ENCODE results near the gene ADAMTS17.
"Not testable (repeated sequence)": the region's sequence is repeated elsewhere in the genome, so short reads cannot be mapped to it uniquely, and the experiment has no call there.

Gene ADAMTS17

DNA sequence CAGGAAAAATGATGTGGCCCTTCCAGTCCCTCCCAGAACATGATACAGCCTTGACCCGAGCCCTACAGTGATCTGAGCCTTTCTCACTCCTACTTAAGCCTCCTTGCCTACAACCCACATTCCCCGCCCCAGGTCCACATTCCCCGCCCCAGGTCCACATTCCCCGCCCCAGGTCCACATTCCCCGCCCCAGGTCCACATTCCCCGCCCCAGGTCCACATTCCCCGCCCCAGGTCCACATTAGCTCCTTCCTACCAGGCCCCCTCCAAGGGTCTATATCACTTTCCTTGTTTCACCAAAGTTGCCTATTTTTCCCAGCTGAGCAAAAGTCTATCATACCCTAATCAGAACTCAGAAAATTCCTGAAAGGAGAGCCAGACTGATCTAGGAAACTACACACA, 2.3 kb downstream of the ADAMTS17 start:
- DNase-seq (ENCODE audit: low spot score) = not testable (repeated sequence)

DNA sequence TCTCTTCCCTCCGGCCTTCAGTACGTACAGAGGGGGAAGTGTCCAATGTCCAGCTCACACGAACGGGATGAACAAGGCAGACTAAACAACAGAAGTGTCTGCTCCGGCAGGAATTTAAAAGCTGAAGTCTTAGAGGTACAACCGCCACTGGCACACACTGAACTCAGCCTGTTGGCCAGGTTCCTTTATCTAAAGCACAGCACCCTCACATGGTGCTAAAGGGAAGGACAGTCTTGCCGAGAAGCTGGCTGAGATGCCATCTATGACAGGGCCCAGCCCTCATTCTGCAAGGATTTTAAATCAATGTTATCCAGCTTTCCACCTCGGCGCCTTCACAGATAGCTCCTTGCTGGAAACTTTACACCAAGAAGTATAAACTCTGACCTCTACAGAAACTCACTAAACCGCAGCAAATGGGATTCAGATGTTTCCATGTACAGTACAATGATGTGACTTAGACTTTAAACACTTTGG, 2.8 kb downstream of the ADAMTS17 start:
- peak; percentile 31 for DNase-seq (ENCODE audit: low spot score)

DNA sequence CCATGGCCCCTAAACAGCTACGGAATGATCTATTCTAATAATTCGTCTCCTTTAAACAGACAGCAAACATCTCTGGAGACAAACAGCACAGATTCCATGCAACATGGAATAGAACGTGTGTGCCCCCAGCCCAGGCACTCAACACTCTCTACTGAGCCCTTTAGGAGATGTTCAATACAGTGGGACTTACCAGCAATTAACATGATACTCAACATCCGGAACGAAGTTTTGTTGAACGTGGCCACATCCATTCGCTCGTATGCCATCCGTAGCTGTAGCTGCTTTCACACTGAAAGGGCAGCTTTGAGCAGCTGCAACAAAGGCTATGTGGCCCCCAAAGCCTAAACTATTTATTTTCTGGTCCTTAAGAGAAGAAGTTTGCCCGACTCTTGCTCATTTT, 3.5 kb downstream of the ADAMTS17 start:
- DNase-seq (ENCODE audit: low spot score) = no peak

DNA sequence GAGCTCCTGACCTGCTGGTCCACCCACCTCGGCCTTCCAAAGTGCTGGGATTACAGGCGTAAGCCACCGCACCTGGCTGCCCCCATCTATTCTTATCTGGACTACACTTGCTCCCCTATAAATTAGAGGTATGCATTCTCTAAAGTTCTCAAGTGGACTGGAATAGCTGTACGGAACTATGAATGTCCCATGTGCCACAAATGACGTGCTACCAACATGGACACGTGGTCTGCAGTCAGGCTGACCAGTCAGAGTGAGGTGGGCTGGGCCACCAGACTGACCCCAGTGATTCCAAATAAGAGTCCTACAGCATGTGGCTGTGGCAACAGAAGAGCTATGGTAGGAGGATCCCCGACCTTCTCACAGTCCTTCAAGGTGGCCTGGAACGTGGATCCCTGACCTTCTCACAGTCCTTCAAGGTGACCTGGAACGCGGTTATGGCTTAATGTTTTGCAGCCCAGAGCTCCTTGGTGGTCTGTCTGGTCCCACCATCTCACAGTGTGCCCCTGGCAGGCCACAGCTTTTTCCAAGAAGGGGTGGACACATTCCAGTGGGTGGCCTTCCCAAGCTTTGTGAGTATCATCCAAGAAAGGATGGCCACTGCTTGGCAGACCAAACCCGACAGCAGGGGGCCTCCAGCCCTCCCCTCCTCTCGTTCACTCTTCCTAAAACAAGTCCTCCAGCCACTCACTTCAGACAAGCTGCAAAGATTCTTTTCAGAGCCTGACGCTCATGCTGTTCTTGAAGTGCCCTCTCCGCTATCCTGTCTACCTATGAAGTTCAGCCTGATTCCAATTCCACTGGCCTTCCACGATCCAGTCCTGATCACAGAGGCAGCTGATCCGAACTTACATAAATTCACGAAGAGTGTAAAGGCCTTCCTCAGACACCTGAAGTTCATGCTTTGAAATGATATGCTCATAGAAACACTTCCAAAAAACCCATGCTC, 4.4 kb downstream of the ADAMTS17 start:
- no peak for DNase-seq (ENCODE audit: low spot score)

DNA sequence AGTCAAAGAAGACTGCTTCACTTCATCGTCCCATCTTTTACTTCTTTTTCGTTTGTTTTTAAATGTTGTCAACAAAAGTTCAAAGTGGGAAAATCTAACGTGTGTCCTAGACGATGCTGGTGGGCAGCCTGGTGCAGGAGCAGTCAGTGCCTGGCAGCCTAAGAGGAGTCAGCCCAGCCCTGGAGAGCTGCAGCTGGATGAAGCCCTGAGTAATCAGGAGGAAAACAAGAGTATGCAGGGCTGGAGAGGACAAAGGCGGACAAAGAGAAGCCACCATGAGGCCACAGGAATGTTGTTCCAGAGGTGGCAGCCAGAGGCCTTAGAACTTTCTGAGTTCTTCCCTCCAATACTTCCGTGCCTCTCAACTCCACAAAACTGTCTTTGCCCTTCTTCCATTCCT, 5.7 kb downstream of the ADAMTS17 start:
- no peak for DNase-seq (ENCODE audit: low spot score)

DNA sequence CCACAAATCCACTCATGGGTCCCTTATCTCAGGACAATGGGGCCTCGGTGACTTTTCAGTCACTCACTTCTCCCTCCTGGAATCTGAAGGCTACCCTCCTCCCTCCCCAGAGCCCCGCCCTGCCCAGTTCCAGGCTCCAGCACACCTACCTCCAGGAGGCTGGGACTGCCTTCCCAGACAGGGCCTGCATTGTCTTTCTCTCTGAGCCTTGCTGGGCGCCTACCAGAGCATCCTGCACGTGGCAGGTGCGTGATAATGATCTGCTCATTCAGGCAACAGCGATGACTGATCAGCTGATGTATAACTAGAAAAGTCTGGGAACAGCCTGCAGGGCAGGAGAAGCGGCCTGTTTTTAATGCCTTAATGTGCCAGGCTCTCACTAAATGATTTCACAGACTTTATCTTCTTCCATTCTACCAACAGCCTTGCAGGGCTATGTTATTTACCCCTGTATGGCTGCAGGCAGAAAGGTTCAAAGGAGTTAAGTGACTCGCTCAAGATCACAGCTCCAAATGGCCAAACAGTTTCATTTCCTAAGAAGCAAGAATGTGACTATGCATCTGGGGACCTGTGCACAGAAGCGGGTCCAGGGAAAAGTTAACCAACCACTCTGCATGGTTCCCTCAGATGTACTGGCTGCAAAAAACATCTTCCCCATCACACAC, 6.3 kb downstream of the ADAMTS17 start:
- no peak for DNase-seq (ENCODE audit: low spot score)

DNA sequence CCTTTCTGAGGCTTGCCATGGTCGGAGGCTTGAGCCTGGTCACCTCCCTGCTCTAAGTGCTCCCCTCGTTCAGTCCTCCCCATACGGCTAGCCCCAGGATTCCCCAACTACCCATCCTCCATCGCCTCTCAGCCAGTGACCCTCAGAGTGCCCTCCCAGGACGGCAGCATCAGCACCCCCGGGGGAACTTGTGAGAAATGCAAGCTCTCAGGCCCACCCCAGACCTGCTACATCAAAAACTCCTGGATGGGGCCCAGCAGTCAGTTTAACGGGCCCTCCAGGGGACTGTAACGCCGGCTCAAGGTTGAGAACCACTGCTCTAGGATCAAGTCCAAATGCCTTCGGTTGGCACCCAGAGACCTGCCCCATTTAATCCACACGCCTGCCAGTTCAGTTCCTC, 6.9 kb downstream of the ADAMTS17 start:
- DNase-seq (ENCODE audit: low spot score) = no peak

DNA sequence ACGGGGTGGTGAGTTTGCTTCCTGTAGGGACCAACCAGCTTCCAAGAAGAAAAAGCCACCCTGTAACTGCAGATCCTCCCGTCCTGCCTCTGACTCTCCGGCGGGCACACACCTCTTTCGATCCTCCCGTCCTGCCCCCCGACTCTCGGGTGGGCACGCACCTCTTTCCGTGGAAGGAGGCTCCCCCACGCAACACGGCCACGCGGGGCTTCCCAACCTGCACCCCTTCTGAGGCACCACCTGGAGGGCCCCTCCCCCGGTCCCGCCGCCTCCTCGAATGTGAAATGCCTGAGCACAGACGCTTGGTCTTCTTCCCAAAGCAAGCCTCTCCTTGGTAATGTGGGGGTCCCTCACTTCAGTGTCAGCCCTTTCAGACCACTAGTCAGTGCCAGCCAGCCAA, 7.3 kb downstream of the ADAMTS17 start:
- no peak for DNase-seq (ENCODE audit: low spot score)

DNA sequence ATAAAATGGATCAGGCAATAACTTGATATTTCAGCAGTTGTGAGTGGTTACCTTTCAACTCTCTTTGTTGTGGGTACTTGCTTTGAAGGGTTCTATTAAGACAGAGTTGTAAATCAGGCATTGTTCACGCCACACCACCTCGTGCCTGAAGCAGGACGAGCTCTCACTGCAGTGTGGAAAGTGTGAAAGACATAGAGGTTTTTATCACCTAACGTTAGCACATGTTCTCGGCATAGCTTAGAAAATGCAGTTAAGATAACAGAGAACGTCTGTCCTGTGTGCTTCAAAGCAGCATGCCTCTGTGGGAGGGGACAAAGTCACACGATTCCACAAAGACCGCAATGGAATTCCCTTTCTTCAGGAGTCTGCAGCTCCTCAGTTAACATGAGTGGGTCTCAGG, 7.8 kb downstream of the ADAMTS17 start:
- no peak for DNase-seq (ENCODE audit: low spot score)

DNA sequence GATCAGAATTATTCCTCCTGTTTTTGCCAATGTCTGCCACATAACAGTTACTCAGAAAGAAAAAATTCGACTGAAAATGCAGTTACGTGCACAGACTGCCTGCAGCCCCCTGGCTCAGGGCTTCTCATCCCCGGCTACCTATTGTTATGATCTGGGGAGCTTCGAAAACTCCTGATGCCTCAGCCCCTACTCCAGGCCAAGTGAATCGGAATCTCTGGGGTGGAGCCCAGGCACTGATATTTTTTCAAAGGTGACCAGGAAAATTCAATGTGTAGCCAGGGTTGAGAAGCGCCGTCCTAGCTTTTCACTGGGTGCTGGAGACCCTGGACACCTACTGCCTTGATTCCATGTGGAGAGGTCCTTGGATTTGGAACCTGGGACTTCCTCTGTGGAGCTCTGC, 8.5 kb downstream of the ADAMTS17 start:
- no peak for DNase-seq (ENCODE audit: low spot score)

DNA sequence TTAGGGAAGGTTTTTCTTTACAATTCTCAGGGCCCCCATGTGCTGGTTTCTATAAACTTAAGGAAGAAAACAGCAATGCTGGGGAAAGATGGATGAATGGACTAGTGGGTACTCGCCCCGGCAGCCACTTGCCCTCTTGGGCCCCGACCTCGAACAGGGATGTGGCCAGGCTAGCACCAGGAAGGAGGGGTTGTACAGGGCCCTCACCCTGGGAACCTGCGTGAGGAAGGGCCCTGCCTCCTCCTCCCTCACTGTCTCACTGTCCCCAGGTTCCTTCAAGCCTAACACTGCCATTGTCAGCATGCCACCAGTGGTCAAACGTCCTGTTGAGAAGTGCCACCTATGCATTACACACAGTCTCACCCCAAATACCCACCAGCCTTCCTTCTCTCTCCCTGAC, 9.1 kb downstream of the ADAMTS17 start:
- DNase-seq (ENCODE audit: low spot score) = no peak

DNA sequence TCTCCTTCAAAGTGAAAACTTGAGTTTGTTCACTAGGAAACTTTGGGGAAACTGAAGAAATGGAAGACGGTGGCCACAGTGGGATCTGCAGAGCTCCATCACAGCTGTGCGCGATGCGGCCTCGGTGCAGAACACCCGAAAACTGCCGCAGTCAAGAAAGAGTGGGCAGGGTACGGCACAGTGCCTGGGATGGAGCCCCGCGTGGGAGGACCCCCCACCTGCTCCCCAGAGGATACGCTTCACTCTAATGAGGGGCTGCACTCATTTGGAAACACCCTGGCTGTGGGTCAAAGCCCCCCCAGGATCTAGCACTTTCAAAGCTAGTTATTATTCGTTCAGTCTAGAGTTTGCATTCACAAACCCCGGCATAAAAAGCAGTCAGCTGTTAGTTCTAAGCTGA, 9.5 kb downstream of the ADAMTS17 start:
- DNase-seq (ENCODE audit: low spot score) = no peak

DNA sequence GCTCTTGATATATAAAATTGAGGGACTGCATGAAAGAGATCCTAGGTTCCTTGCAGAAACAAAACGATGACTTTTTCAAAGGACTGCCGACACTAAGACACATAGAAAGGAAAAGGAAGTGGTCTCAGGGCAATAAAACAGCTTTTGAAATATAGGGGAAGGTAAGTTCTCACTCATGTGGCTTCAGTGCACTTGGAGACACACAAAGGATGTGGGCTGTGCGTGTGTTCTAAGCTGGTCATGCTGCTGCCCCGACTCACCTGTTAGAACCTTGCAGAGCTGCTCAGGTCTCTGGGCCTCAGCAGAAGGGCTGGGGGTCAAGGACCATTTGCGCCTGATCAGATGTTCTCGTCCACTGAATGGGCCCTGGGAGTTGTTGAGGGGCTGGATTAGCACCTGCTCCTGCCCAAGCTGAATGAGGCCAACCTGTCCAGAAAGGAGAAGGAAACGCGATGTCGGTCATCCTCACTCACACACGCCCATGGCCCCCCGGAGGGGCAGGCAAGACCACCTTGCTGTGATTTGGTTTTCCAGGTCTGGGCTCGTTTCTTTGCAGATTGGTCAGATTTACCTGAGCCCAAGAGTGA, 11.1 kb downstream of the ADAMTS17 start:
- DNase-seq (ENCODE audit: low spot score) = no peak

DNA sequence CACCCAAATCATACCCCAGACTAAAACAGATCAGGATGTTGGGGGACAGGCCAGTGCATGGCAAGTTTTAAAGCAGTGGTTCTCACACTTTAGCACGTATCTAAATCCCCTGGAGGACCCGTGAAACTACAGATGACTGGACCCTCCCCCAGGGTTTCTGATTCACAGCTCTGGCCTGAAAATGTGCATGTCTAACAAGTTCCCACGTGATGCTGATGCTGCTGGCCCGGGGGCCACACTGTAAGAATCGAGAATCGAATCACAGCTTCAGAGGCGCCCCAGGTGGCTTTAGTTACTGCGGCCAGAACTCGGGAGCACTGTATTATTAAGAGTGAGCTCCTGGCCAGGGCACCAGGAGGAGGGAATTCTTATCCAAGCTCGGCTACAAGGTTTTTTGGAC, 11.6 kb downstream of the ADAMTS17 start:
- DNase-seq (ENCODE audit: low spot score) = no peak

DNA sequence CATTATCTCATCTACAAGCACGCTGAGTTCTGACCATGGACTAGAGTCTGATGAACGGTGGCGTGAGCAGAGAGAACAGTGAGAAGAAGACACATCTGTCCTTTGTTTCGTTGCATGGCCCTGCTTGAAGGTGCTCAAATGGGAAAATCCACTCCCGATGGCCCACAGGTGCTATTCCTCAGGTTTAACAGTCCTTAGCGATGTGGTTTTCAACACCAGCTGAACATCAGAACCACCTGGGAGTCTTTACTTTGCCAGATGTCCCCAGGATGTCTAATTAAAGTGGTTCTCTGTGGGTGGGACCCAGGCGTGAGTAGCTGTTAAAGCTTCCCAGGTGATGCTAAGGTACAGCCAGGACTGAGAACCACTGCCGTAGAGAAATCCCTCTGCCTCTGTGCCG, 13.0 kb downstream of the ADAMTS17 start:
- DNase-seq (ENCODE audit: low spot score) = no peak

DNA sequence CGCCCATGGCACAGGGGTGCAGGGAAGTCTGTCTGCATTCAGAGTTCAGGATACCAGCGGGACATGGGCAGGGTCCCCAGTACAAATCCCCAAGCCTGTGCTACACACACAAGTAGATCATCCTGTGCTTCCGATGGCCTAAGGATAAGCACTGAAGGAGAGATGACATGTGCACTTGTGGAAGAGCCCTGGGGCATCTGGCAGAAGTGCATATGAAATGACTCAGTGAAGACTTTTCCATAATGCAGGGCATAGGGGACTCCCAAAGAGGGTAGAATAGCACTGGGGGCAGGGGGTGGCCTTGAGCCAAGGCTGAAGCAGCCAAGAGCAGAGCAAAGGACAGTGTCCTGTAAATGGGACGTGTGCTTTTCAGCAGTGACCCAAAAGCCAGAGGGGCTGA, 22.9 kb downstream of the ADAMTS17 start:
- DNase-seq (ENCODE audit: low spot score) = no peak

DNA sequence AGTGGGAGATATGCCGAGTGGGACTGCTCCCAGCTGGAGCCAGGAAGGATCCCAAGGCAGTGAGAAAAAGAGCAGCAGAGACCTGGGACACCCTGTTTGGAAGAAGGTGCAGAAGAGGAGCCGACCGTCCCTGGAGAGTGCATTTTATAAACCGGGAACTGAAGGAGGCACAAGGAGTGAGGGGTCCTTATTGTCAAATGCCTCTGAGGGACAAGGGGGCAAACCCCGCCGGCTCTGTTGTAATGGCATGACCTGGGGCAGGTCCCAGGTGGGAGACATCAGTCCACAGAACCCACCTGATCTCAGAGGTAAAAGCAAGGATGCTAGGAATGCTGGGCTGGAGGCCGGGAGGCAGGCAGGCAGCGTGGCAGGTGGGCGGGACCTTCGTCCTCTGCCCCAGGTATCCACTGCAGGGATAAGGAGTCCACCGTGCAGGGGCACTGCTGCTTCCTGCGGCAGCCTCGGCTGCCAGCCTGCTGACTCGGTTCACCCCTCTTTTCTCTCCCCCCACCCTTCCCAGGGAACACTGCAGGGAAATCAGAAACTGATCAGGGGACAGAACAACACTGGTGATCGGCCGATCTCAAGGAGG, 26.9 kb downstream of the ADAMTS17 start:
- no peak for DNase-seq (ENCODE audit: low spot score)

DNA sequence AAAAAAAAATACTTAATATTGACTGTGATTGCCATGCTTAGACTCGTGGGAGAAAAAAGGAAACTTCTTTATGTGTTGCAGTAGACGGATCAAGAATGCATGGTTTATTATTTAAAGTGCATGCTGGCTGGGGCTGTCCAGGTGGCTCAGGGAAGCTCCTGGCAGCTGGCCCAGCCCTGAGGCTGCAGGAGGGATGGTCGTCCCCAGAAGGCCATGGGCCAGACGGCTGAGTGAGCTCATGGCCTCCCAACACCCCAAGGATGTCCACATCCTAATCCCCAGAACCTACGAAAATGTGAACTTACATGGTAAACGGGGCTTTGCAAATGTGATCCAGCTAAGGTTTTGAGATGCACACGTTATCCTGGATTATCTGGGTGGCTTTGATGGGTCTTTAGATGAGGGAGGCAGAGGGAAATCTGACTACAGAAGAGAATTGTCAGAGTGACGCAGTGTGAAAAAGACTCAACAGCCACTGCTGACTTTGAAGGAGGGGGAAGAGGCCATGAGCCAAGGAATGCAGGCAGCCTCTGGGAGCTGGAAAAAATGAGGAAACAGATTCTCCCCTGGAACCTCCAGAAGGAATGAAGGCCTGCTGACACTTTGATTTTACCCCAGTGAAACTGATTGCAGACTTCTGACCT, 29.8 kb downstream of the ADAMTS17 start:
- no peak for DNase-seq (ENCODE audit: low spot score)

DNA sequence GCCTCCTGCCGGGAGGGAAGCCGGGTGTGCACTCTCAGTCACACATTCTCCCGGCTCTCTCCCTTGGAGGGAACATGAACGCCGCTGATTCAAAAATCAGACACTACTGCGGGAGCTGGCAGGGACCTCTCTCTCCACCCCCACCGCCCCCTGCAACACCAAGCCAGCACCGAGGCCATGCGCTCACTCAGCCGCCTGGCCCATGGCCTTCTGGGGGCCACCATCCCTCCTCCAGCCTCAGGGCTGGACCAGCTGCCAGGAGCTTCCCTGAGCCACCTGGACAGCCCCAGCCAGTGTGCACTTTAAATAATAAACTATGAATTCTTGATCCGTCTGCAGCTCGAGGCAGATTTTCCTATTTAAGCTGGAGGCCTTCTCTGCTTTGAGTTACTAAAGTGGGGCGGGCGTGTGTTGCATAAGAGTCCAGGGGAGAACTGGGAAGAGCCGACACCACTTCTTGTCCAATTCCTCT, 30.6 kb downstream of the ADAMTS17 start:
- no peak for DNase-seq (ENCODE audit: low spot score)

DNA sequence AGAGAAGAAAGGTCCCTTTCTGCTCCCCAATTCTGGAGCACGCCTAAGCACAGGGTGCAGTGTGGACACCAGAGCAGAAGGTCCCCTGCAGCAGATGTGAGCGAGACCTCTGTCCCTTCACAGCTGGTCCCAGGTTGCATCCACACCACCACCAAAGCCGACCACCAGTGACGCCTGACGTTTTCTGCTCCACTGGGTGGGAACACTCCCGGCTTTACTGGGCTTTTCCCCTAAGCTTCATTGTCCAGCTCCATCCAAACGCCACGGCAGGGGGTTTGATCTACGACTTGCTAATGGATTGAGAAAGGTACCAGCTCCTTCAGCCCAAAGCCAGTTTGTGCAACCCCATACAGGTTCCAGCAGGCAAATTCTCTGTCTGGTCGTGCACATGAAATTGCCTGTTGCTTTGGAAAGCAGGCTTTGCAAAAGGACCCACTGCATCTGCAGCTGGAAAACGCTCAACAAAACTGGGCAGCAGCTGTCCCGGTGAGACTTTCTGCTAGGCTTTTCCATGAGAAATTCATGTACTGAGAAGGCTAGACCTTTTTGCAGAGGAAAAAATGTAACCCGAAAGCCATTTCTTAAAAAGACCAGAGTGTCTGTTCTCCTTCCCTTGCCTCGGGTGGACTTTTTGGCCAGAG, 31.1 kb downstream of the ADAMTS17 start:
- DNase-seq (ENCODE audit: low spot score) = no peak

DNA sequence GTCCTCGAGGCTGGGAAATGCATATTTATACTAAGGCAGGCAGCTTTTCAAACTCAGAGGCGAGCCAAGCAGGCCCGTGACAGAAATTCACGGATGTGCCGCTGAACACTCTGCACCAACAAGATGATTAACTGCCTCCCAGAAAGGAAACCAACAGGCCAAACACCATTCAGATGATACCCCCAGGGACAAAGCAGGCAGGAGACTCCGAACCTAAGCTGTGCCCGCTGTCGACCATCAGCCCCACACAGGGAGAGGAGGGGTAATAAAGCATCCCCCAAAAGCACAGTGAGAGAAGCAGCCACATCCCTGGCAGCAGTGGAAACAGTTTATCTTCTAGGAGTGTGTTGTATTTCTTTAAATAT, 31.8 kb downstream of the ADAMTS17 start:
- no peak for DNase-seq (ENCODE audit: low spot score)

Data from germinal center (tissue), 1 donor.